NB4 (cell line): ENCODE measurements around the gene STX11.
"Not testable (repeated sequence)": the region's sequence is repeated elsewhere in the genome, so short reads cannot be mapped to it uniquely, and the experiment has no call there.

Experiments
- DNase-seq: peaks from one replicate; pipeline ENCODE4 v3.0.0; 2010; ENCODE audit warnings: low read depth
- H3K4me3 ChIP-seq: one replicate; pipeline ENCODE4 v1.5.1; 2011; ENCODE audit warnings: mild to moderate bottlenecking, low read depth, low read length, moderate library complexity
- MYC ChIP-seq: IDR thresholded peaks from 2 replicates; pipeline ENCODE4 v1.6.1; 2011; ENCODE audit warnings: low read depth, low read length
- POLR2A ChIP-seq: IDR thresholded peaks from 2 replicates; pipeline ENCODE4 v1.6.1; 2011; ENCODE audit warnings: mild to moderate bottlenecking; ENCODE audit not compliant: insufficient read length; ENCODE audit errors: extremely low read depth
- TF ChIP-seq, protein P1 (sequence below): IDR thresholded peaks from 2 replicates; pipeline ENCODE4 v1.6.1; 2011; ENCODE audit warnings: low read depth, low read length
- TF ChIP-seq, protein P2 (sequence below): IDR thresholded peaks from one replicate; pipeline ENCODE4 v1.5.1; 2012; ENCODE audit warnings: low read depth, low read length

Gene STX11

DNA sequence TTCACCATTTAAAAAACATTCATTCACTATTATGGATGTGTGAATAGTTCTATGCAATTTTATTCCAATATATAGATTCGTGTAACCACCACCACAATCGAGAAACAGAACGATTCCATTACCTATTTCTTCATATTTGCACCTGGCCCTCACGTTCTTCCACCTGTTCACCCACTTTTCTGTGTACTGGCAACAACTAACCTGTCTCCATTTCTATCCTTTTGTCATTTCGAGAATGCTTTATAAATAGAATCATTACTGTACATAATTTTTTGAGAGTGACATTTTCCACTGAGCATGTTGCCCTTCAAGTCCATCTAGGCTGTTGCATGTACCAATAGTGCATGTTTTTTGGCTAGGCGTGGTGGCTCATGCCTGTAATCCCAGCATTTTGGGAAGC, 23.2 kb upstream of the STX11 start:
- H3K4me3 ChIP-seq = no peak overlapping the region
- DNase-seq = no peak
- TF ChIP-seq POLR2A (no peak), MYC (no peak)
- TF ChIP-seq, protein P1, sequence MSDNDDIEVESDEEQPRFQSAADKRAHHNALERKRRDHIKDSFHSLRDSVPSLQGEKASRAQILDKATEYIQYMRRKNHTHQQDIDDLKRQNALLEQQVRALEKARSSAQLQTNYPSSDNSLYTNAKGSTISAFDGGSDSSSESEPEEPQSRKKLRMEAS = no peak
- TF ChIP-seq, protein P2, sequence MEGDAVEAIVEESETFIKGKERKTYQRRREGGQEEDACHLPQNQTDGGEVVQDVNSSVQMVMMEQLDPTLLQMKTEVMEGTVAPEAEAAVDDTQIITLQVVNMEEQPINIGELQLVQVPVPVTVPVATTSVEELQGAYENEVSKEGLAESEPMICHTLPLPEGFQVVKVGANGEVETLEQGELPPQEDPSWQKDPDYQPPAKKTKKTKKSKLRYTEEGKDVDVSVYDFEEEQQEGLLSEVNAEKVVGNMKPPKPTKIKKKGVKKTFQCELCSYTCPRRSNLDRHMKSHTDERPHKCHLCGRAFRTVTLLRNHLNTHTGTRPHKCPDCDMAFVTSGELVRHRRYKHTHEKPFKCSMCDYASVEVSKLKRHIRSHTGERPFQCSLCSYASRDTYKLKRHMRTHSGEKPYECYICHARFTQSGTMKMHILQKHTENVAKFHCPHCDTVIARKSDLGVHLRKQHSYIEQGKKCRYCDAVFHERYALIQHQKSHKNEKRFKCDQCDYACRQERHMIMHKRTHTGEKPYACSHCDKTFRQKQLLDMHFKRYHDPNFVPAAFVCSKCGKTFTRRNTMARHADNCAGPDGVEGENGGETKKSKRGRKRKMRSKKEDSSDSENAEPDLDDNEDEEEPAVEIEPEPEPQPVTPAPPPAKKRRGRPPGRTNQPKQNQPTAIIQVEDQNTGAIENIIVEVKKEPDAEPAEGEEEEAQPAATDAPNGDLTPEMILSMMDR = no peak

GRCh38 chr6:144129469-144129868, 20.8 kb upstream of the STX11 start:
- DNase-seq = no peak
- H3K4me3 ChIP-seq = no peak overlapping the region
- TF ChIP-seq, protein P2 = no peak
- TF ChIP-seq, protein P1 = no peak
- TF ChIP-seq POLR2A (no peak), MYC (no peak)

DNA sequence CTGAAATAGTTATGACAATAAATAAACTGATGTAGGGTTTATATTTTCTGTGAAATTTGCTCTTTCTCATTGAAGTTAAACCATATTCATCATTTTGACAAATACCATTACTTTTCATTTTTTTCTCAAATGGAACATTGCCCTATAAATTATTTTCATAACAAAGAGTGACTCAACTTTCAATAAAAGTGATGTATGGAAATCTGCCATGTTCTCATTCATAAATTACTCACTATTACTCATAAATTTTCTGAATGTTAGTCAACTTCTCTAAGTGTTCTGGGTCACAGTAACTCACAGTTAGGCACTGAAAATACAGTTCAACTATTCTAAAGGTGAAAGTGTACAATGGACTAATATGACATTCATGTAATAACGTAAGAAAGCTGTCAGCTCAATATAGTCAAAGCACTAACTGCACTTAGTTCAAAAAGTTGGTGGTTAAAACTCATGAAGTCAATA, 19.0 kb upstream of the STX11 start:
- DNase-seq = no peak
- TF ChIP-seq, protein P2 = no peak
- TF ChIP-seq POLR2A (no peak), MYC (no peak)
- TF ChIP-seq, protein P1 = no peak
- no peak overlapping the region for H3K4me3 ChIP-seq

- not testable (repeated sequence) for DNase-seq, H3K4me3 ChIP-seq
Observed at GRCh38 chr6:144132167-144132690, 18.1 kb upstream of the STX11 start.

DNA sequence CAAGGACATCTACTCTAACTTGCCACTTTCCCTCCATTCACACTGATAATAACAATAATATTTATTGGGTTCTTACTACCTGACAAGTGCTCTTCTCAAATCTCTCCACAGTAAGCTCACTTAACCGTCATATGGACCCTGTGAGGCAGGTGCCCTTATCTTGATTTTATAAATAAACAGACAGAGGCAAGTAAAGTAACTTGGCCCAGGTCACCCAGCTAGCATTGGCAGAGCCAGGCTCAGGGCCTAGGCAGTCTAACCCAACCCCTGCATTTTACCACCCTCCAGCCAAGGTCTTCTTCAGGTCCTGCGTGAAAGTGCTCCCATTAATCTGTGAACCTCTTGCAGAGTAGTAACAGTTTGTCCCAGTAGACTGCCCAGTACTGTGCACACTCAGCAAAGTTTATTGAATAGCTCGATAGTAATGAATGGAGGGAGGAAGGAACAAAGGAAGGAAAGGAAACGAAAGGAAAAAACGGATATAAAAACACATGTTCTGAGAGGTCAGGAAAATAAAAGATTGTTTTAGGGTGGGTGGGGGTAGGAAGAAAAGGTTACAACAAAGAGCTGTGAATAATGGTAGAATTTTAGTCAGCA, 17.0 kb upstream of the STX11 start:
- H3K4me3 ChIP-seq = no peak overlapping the region
- TF ChIP-seq, protein P1 = no peak
- TF ChIP-seq, protein P2 = no peak
- no peak for TF ChIP-seq MYC
- no peak for TF ChIP-seq POLR2A
- no peak for DNase-seq

DNA sequence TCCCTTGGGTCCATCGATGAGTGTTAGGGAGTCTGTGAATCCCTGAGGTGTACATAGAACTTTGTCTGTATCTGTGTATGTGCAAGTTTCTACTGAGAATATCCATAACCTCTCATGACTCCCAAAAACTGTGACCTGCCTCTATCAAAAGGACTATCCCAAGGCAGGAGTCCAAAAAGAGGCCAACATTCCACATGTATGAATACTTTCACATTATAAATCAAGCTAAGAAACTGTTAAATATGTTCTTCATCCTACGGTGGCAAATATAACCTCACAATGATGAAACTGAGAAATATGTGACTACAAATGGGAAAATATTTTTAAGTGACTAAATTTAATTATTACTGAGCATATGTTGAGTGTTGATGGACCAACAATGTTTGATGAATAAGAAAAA, 16.1 kb upstream of the STX11 start:
- no peak for DNase-seq
- TF ChIP-seq MYC (no peak), POLR2A (no peak)
- TF ChIP-seq, protein P1 = no peak
- TF ChIP-seq, protein P2 = no peak
- no peak overlapping the region for H3K4me3 ChIP-seq
